Right lobe of liver (tissue), 4 donors: ENCODE measurements around the gene DYNLL1.

ENCODE experiments used
- CTCF ChIP-seq, 4 donors: fragments of 200-600 bp in 3 of 4; fragments of 450-650 bp in 1 of 4; IDR thresholded peaks; one replicate each; pipeline versions ENCODE4 v1.5.1 to v1.8.0; 2016 to 2022; ENCODE audit warnings: antibody characterized with exemption in 4 of 4, mild to moderate bottlenecking in 2 of 4
- POLR2A ChIP-seq: fragments of 450-650 bp; IDR thresholded peaks from one replicate; pipeline ENCODE4 v1.6.1; 2017; ENCODE audit warnings: antibody characterized with exemption, mild to moderate bottlenecking
- donor health status: DM: no; HTN: no; CAD: no.
- donor health status: DM: no; HTN: no; CAD: no.
- donor health status: DM: no; HTN: yes; CAD: no.

- no peak for TF ChIP-seq CTCF (IDR thresholded peaks at IDR 0.05)
- TF ChIP-seq POLR2A: no peak
Measured at GRCh38 chr12:120544691-120545090, 48.8 kb downstream of the DYNLL1 start.
